ENCODE data around the gene RNASEH1.
"Not testable (repeated sequence)": the region's sequence is repeated elsewhere in the genome, so short reads cannot be mapped to it uniquely, and the experiment has no call there.

Gene RNASEH1

GRCh38 chr2:3588084-3588483 lies 30.0 kb upstream of the RNASEH1 start:
- no peak for DNase-seq

- no peak for DNase-seq
Observed at GRCh38 chr2:3587432-3587831, 29.3 kb upstream of the RNASEH1 start.

- DNase-seq = no peak
Observed at GRCh38 chr2:3587021-3587420, 28.9 kb upstream of the RNASEH1 start.

- DNase-seq = no peak
Observed at GRCh38 chr2:3586220-3586619, 28.1 kb upstream of the RNASEH1 start.

GRCh38 chr2:3585261-3586109 lies 27.4 kb upstream of the RNASEH1 start:
- peak; percentile 56 for DNase-seq

GRCh38 chr2:3584608-3585260 lies 26.6 kb upstream of the RNASEH1 start:
- DNase-seq = no peak

GRCh38 chr2:3584076-3584475 lies 25.9 kb upstream of the RNASEH1 start:
- DNase-seq = no peak

GRCh38 chr2:3581367-3582262 lies 23.5 kb upstream of the RNASEH1 start:
- DNase-seq = no peak

GRCh38 chr2:3580449-3580848 lies 22.3 kb upstream of the RNASEH1 start:
- DNase-seq = no peak

- no peak for DNase-seq
Observed at GRCh38 chr2:3578987-3579386, 20.9 kb upstream of the RNASEH1 start.

GRCh38 chr2:3576263-3576630 lies 18.1 kb upstream of the RNASEH1 start:
- not testable (repeated sequence) for DNase-seq

GRCh38 chr2:3575534-3576262 lies 17.6 kb upstream of the RNASEH1 start:
- peak; percentile 52 for DNase-seq

GRCh38 chr2:3574155-3574554 lies 16.0 kb upstream of the RNASEH1 start:
- no peak for DNase-seq

GRCh38 chr2:3572620-3573019 lies 14.5 kb upstream of the RNASEH1 start:
- no peak for DNase-seq

- DNase-seq = no peak
Observed at GRCh38 chr2:3571284-3571683, 13.2 kb upstream of the RNASEH1 start.

- not testable (repeated sequence) for DNase-seq
Observed at GRCh38 chr2:3569656-3570055, 11.5 kb upstream of the RNASEH1 start.

- DNase-seq = no peak
Observed at GRCh38 chr2:3566806-3567205, 8.7 kb upstream of the RNASEH1 start.

- no peak for DNase-seq
Observed at GRCh38 chr2:3565117-3565516, 7.0 kb upstream of the RNASEH1 start.

- DNase-seq = no peak
Observed at GRCh38 chr2:3563521-3563976, 5.4 kb upstream of the RNASEH1 start.

GRCh38 chr2:3557639-3558204 lies 411 bp downstream of the RNASEH1 start:
- DNase-seq = no peak

GRCh38 chr2:3553946-3554345 lies 4.2 kb downstream of the RNASEH1 start:
- DNase-seq = no peak

- DNase-seq = no peak
Observed at GRCh38 chr2:3547915-3548314, 10.2 kb downstream of the RNASEH1 start.

Measured in right forelimb (tissue), 1 donor.